GM19240 (cell line): ENCODE measurements around the gene IFNAR1.
"Not testable (repeated sequence)": the region's sequence is repeated elsewhere in the genome, so short reads cannot be mapped to it uniquely, and the experiment has no call there.

Experiments
- DNase-seq: peaks from one replicate; pipeline ENCODE4 v3.0.0; 2011; ENCODE audit warnings: low spot score; ENCODE audit not compliant: insufficient read length

Gene IFNAR1

GRCh38 chr21:33345751-33346238, 21.0 kb downstream of the IFNAR1 start:
- no peak for DNase-seq

DNA sequence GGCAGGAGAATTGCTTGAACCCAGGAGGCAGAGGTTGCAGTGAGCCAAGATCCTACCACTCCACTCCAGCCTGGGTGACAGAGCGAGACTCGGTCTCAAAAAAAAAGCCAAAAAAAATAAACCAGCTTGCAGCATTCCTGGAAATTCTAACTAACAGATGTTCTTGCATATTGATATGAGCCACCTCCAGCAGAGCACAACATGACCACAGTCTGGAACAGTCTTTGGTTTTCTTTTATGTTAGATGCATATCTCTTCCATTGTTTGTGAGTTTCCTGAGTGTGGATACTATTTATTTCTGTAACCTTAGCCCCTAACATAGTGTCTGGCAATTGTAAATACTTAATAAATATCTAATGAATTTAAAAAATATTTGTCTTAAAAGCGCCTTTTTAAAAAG, 23.9 kb downstream of the IFNAR1 start:
- DNase-seq: no peak

GRCh38 chr21:33350676-33351075, 25.9 kb downstream of the IFNAR1 start:
- DNase-seq: no peak

- DNase-seq: no peak
Observed at GRCh38 chr21:33355355-33355754, 30.6 kb downstream of the IFNAR1 start.

DNA sequence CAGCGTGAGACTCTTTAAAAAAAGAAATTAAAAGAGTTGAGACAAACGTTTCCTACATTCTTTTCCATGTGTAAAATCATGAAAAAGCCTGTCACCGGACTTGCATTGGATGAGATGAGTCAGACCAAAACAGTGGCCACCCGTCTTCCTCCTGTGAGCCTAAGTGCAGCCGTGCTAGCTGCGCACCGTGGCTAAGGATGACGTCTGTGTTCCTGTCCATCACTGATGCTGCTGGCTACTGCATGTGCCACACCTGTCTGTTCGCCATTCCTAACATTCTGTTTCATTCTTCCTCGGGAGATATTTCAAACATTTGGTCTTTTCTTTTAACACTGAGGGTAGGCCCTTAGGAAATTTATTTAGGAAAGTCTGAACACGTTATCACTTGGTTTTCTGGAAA, 31.2 kb downstream of the IFNAR1 start:
- DNase-seq: no peak

DNA sequence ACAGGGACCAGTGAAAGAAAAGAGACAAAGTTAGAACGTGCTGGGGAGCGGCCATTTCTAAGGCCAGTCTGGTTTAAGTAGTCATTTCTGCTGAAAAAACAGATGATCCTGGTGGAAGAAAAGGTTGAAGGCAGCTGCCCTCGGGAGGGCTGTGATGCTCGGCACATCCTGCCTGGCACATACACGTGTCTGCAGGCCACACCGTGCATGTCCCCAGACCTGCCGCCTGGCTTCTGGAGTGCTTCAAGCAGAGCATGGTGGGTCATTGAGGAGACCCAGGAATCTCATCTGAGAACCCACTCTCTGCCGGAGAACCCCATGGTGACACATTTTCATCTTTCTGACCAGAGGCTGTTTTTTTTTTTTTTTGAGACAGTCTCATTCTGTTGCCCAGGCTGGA, 32.4 kb downstream of the IFNAR1 start:
- no peak for DNase-seq

DNA sequence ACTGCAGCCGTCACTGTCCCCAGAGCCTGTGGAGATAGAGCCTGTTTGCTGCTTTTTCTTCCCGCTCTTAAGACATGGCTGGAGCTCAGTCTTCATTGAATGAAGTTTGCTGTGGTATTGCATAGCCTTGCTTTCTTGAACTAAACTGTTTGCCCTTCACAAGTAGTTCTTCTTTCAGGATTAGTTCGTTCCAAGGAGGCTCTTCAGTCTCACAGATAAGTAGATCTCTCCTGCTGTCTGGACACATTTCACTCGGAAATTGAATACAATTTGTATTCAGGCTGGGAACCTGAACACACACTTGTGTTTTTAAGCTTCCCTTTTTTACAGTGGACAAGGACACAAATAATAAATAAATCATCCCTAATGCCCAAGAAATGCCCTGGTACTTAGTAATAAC, 34.7 kb downstream of the IFNAR1 start:
- DNase-seq: no peak

DNA sequence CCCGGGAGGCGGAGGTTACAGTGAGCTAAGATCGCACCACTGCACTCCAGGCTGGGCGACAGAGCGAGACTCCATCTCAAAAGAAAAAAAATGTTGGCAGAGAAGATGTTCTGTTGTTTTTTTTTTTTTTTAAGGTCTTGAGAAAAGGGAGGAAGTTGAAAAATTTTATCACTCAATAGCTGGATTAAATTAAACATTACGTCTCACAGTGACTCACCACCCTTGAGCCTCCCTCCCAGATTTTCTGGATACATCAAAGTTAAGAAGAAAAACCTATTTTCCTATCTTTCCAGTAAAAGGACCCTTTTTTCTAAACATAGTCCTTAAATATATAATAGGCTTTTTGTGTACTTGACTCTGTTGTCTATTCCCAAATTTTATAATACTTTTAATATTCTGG, 35.5 kb downstream of the IFNAR1 start:
- DNase-seq: no peak

DNA sequence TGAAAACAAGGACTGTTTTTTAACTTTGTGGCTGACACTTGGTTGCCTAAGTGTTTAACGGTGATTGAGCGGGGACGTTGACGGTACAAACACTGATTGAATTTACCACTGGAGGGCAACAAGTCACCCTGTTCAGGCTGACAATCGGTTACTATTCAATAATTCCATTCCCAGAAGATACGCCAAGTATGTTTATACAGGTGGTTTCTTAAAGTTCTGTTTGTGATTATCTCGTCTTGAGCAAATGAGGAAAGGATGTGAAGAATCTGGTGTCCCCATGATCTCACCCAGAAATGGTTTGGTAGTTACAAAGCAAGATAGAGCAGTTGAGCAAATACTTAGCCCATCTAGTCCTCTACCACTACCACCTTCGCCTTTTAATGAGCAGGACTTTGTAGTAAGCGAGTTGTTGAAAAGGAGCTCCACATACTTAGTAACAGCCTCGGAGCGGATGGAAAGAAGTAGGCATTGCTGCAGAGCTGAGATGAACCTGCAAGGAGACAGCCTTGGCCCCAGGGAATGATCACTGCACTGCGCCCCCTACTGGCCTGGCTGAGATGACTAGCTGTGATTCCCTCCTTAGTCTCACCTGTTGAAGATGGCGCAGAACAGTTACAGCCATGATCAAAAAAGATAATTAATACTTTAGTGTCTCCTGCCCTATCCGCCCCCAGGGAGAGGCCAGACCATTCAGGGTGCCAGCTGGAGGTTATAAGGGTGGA, 36.3 kb downstream of the IFNAR1 start:
- peak; percentile 62 for DNase-seq

- no peak for DNase-seq
Observed at GRCh38 chr21:33362044-33362555, 37.3 kb downstream of the IFNAR1 start.

DNA sequence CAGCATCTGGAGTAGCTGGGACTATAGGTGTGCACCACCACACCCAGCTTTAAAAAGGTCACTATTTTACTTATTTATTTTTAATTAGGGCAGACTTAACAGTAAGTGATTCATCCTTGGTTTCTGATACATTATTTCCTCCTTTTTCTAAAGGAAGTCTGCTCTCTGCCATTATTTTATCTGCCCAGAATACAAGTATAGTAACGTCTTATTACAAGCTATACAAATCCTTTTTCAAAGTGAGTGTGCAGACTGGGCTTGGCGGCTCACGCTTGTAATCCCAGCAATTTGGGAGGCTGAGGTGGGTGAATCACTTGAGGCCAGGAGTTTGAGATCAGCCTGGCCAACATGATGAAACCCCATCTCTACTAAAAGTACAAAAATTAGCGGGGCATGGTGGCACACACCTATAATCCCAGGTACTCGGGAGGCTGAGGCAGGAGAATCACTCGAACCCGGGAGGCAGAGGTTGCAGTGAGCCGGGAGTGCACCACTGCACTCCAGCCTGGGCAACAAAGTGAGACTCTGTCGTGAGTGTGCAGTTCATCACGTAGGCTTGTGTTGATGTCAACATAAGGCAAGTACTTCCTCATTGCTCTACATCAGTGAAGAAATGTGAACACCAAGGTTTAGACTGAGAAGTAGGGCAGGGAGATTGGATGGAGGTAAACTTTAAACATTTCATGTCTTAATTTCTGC, 39.3 kb downstream of the IFNAR1 start:
- DNase-seq: not testable (repeated sequence)

DNA sequence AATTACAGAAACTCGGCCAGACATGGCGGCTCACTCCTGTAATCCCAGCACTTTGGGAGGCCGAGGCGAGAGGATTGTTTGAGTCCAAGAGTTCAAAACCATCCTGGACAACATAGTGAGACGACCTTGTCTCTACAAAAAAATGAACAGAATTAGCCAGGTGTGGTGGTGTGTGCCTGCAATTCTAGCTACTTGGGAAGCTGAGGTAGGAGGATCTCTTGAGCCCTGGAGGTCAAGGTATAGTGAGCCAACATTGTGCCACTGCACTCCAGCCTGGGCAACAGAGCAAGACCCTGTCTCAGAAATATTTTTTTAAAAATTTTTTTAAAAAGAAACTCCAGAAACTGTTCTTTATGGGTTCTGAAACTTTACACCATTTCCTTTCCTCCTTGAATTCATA, 40.1 kb downstream of the IFNAR1 start:
- no peak for DNase-seq

DNA sequence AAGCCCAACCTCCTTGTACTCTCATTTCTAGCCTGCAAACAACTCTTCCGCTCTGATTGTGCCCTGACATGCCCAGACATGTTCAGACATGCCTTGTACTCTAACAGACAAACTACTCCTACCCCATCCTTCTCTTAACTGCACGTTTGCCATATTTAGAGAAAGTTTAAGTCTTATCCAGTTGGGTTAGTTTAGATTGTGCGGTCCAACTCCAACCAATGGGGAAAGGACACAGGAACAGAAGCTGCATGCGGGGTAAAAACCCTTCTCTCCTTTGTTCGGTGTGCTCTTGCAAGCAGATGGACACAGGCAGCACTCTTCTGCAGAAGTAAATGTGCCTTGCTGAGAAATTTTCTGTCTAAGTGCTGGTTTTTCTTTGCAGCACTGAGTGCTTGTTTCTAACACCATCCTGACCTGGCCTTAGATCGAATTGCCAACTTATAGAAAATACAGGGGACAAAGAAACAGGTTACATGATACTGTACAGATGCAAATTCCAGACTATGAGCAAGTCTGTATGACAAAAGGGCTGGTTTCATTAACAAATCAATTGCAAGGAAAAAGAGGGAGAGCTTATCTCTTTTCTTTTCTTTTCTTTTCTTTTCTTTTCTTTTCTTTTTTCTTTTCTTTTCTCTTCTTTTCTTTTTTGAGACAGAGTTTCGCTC, 42.7 kb downstream of the IFNAR1 start:
- no peak for DNase-seq

GRCh38 chr21:33368124-33368523, 43.4 kb downstream of the IFNAR1 start:
- no peak for DNase-seq

DNA sequence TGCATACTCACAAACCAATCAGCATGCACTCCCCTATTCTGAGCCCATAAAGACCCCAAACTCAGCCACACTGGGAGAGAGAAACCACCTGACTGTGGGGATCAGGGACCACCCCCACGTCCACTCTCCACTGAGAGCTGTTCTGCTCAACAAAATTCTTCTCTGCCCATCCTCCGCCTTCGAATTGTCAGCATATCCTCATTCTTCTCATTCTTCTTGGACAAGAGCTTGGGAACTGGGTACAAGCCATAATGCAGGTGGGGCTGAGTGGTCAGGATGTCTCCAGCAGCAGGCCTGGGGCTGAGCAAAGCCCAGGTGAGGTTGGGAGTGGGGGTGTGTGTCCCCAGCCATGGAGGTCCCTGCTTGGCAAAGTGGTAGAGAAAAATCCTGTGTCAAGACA, 43.8 kb downstream of the IFNAR1 start:
- DNase-seq: no peak

- no peak for DNase-seq
Observed at GRCh38 chr21:33369586-33369985, 44.8 kb downstream of the IFNAR1 start.

- no peak for DNase-seq
Observed at GRCh38 chr21:33370305-33370704, 45.5 kb downstream of the IFNAR1 start.

GRCh38 chr21:33371366-33371765, 46.6 kb downstream of the IFNAR1 start:
- no peak for DNase-seq

- no peak for DNase-seq
Observed at GRCh38 chr21:33372582-33372981, 47.8 kb downstream of the IFNAR1 start.

DNA sequence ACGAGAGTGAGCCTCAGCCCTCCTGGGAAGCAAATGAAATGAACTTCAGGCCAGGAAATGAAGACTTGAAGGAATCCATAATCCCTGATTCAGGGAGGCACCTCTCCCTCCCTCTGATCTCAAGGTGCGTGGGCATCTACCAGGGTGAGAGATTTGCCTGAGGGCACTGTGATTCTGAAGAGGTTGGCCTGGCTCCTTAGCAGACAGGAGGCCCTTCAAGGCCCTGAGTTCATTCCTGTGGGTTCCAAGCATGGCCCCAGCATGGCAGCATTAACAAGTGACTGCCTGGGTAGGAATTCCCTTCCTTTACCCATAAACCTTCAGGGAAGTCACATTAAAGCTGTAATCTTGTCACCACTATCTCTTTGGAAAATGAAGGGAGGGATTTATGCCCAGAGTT, 48.7 kb downstream of the IFNAR1 start:
- no peak for DNase-seq

DNA sequence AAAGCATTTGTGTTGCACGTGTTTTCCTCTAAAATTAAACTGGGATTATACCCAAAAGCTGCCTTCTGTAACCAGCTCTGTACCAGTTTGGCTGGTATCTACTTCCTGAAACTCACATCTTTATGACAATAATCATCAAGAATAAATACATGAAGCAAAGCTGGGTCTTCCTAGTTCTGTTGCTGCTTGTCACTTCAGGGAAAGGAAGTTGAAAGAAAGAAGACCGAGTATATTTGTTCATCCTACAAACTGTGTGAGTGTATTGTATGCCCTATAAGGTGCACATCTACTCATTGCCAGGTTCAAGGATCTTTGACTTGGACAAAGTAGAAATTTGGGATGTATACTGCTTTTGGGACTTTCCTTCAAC, 49.3 kb downstream of the IFNAR1 start:
- DNase-seq: no peak

GRCh38 chr21:33374450-33375096, 49.8 kb downstream of the IFNAR1 start:
- DNase-seq: no peak
